HG02938 (cell line): Measurements from ENCODE around the gene ACTR1A.
"Not testable (repeated sequence)": the region's sequence is repeated elsewhere in the genome, so short reads cannot be mapped to it uniquely, and the experiment has no call there.

Experiments
- ATAC-seq: cut with Tn5 transposase; IDR thresholded peaks from one replicate; pipeline ENCODE4 v1.9.1; 2021; ENCODE audit warnings: mild to moderate bottlenecking, moderate library complexity; ENCODE audit not compliant: unreplicated experiment

ACTR1A gene

DNA sequence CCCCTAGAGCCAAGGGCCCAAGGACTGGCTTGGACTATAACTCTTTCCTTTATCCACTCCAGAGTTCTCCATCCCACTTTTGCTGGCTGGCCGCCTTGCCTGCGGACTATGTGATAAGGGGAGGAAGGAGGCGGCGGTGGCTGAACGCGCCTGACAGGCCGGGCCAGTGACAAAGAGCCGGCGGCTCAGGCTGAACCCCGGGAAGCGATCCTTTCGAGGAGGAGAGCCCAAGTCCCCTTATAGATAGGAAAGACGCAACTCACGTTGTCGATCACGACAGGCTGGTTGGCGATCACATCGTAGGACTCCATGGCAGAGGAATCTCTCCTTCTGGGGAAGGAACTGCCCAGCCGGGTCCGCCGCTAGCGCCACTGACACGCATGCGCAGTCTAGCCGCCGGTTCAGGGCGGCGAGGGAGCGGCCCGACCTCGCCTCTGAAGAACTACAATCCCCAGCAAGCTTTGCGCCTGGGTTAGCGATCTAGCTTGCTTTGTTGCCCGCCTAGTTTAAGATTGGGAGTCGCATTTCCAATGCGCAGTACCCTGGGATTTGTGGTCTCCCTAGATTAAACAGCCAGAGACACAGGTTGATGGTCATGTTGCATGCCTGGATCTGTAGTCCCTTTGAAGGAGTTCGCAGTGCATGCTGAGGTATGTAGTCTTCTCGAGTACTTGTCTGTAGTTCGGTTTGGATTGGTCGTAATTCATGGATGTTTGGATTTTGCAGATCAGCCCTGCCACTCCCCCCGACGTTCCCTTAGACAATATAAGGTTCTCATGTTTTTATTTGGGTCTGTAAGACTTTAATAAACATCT lies at the start of gene ACTR1A:
ACTR1A (minus strand) TSS at position 376 of the 815 bp plus-strand sequence; CDS start at position 311, 65 bp downstream.
- peak; percentile 66 for ATAC-seq

DNA sequence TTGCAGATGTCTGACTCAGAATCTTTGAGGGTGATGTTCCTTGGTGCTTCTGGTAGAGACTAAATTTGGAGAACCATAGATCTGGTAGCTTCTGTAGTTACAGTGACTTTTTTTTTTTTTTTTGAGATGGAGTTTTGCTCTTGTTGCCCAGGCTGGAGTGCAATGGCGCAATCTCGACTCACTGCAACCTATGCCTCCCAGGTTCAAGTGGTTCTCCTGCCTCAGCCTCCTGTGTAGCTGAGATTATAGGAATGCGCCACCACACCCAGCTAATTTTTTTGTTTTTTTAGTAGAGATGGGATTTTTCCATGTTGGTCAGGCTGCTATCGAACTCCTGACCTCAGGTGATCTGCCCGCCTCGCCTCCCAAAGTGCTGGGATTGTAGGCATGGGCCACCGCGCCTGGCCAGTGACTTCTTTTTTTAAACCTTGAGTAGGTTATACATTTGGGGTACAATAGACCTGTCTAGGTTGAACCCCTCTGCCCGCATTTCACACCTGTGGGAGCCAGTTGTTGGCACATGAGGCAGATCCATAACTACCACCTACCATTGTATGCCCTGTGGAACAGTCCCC lies 48.2 kb upstream of the ACTR1A start:
- ATAC-seq, result no peak

DNA sequence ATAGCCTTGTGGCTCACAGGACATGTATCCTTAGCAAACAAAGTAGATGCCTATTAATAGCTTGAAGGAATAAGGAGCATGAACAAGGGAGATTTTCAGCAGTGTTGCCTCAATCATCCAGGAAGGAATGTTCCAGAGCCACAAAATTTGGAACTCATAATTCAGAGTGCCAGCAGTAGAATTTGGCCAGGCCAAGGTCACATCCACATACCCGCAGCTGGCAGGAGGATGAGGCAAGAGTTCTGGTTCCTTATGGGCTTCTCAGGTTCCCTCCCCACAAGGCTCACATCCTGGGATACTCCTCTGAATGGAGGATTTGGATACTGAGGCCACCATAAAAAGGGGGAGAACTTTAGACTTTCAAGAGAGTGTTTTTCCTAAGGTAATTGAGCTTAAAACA lies 47.0 kb upstream of the ACTR1A start:
- ATAC-seq, result no peak

GRCh38 chr10:102546606-102547320 lies 44.3 kb upstream of the ACTR1A start:
- no peak for ATAC-seq

- no peak for ATAC-seq
Measured at GRCh38 chr10:102545997-102546396, 43.5 kb upstream of the ACTR1A start.

- ATAC-seq, result no peak
Measured at GRCh38 chr10:102545265-102545871, 42.9 kb upstream of the ACTR1A start.

GRCh38 chr10:102542800-102543418 lies 40.4 kb upstream of the ACTR1A start:
- no peak for ATAC-seq

- ATAC-seq, result peak; percentile 76
Measured at GRCh38 chr10:102540023-102540422, 37.5 kb upstream of the ACTR1A start.

GRCh38 chr10:102538811-102539210 lies 36.3 kb upstream of the ACTR1A start:
- no peak for ATAC-seq

GRCh38 chr10:102537948-102538347 lies 35.4 kb upstream of the ACTR1A start:
- ATAC-seq, result no peak

DNA sequence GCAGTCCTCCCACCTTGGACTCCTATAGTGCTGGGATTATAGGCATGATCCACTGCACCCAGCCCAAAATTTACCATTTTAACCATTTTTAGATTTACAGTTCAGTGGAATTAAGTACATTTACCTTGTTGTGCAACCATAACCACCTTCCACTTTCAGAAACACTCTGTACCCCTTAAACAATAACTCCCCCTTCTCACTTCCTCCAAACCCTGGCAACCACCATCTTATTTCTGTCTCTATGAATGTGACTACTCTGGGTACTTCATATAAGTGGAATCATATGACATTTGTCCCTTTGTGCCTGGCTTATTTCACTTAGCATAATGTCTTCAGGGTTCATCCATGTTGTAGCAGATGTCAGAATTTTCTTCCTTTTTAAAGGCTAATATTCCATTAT lies 34.9 kb upstream of the ACTR1A start:
- peak; percentile 57 for ATAC-seq

GRCh38 chr10:102535481-102536147 lies 33.1 kb upstream of the ACTR1A start:
- no peak for ATAC-seq

DNA sequence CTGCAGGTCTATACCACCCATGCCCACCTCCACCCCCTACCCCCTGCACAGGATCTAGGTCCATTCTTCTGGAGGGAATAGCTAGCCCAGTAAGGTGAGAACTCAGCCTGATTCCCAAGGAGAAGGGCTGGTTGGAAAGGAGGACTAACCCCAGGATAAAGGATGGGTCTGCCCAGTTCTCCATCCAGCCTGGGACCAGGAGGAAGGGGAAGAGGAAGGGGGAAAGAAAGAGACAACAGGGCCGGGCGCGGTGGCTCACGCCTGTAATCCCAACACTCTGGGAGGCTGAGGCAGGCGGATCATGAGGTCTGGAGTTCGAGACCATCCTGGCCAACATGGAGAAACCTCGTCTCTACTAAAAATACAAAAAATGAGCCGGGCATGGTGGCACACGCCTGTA lies 32.5 kb upstream of the ACTR1A start:
- ATAC-seq, result not testable (repeated sequence)

GRCh38 chr10:102534333-102534732 lies 31.8 kb upstream of the ACTR1A start:
- ATAC-seq, result no peak

- no peak for ATAC-seq
Measured at GRCh38 chr10:102527546-102527945, 25.0 kb upstream of the ACTR1A start.

DNA sequence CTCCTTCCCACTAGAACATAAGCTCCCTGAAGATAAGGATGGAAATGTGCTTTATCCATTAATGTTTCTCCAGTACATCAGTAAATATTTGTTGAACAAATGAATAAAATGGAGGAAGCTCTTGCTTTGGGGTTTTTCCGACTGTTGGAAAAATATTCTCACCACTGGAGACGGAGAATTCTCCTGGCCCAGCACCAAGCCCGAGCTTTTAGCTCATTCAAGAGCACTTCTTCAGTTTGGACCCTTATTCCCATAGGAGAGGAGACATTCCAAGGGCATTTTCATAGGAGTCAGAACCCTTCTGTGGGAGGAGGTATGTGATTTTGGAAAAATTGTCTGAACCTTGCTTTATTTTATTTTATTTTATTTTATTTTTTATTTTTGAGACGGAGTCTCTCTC lies 22.2 kb upstream of the ACTR1A start:
- ATAC-seq, result no peak

GRCh38 chr10:102523250-102524029 lies 20.9 kb upstream of the ACTR1A start:
- no peak for ATAC-seq

DNA sequence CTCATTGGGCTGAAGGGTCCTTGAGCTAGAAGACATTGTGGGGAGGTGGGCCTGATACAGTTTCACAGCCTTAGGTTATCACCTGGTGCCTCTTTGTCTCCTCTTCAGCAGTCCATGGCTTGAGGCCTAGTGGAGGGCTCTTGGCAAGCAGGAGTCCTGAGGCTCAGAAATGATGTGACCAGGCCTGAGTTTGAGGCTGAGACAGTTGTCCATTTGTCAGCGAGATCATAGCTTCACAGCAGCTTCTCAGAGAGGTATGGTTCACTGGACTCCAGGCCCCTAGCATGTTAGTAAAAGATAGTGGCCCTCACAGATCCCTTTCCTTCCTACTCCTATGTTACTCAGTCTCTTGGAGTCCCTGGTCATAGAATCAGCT lies 20.4 kb upstream of the ACTR1A start:
- ATAC-seq, result no peak

DNA sequence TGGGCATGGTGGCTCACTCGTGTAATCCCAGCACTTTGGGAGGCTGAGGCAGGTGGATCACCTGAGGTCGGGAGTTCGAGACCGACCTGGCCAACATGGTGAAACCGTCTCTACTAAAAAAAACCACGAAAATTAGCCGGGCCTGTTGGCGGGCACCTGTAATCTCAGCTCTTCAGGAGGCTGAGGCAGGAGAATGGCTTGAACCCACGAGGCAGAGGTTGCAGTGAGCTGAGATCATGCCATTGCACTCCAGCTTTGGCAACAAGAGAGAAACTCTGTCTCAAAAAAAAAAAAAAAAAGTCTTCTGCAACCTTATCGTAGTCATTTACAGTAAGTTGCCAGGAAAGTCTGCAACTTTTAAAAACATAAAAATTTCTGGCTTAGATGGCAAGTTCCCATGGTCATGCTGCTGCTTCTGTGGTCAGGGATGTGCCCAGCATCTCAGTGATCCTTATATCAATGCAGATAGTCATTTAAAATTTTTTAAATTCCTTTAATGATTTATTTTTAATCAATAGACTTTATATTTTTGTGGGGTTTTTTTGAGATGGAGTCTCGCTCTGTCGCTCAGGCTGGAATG lies 16.8 kb upstream of the ACTR1A start:
- no peak for ATAC-seq
